SK-N-SH (cell line): Measurements from ENCODE around the gene GALM. TPM values are rescaled to one million over a fixed set of nuclear protein-coding genes. Genes with fewer than 3 reads are reported as not detected.

Experiments
- CTCF ChIA-PET: fragments of 300-600, 350-600 bp; formaldehyde crosslinking; extraction: SDS; loops from one replicate; lab custom pipeline; 2021; lab: Yijun Ruan, JAX
- POLR2A ChIA-PET: fragments of 350-600 bp; sonication (Branson Sonifier 250); formaldehyde crosslinking; extraction: SDS; loops from one replicate; lab custom pipeline; 2020; ENCODE audit warnings: antibody characterized with exemption, inconsistent platforms; lab: Yijun Ruan, JAX
- DNase-seq: peaks from one replicate; pipeline ENCODE4 v3.0.0; 2012
- H2AFZ ChIP-seq: fragments of 200-600 bp; sonication (generic); 2 replicates; pipeline ENCODE4 v1.8.1; 2016; ENCODE audit warnings: antibody characterized with exemption, mild to moderate bottlenecking, low read depth
- H3F3A ChIP-seq: fragments of 200-600 bp; sonication (generic); replicated peaks from 2 replicates; pipeline ENCODE3; 2016; ENCODE audit warnings: antibody characterized with exemption, mild to moderate bottlenecking; ENCODE audit not compliant: insufficient read depth
- H3K27ac ChIP-seq, 2 experiments: fragments of 200-500 bp in 1 of 2; fragments of 200-600 bp in 1 of 2; sonication (Bioruptor generic) in 1 of 2; sonication (generic), shearing (Covaris generic) in 1 of 2; 2 replicates each; pipeline versions ENCODE4 v1.5.1 to v1.6.1; 2014 to 2016; ENCODE audit warnings: low read depth in 2 of 2, inconsistent platforms in 1 of 2, low read length in 1 of 2, mild to moderate bottlenecking in 1 of 2, mixed read lengths in 1 of 2
- H3K27me3 ChIP-seq: fragments of 200-600 bp; sonication (generic), shearing (Covaris generic); 2 replicates; pipeline ENCODE4 v1.6.1; 2016; ENCODE audit warnings: mixed run types; ENCODE audit not compliant: insufficient read depth
- H3K36me3 ChIP-seq, 2 experiments: fragments of 200-500 bp in 1 of 2; fragments of 200-600 bp in 1 of 2; sonication (Bioruptor generic) in 1 of 2; sonication (generic) in 1 of 2; replicated peaks in 1 of 2; 2 replicates each; pipeline versions ENCODE3 to v1.5.1; 2014 to 2016; ENCODE audit warnings: low read length in 1 of 2, mild to moderate bottlenecking in 1 of 2; ENCODE audit not compliant: insufficient read depth in 2 of 2, control insufficient read depth in 1 of 2
- H3K4me1 ChIP-seq, 2 experiments: fragments of 200-500 bp in 1 of 2; fragments of 200-600 bp in 1 of 2; sonication (Bioruptor generic) in 1 of 2; sonication (generic), shearing (Covaris generic) in 1 of 2; 2 replicates each; pipeline versions ENCODE4 v1.5.1 to v1.6.1; 2014 to 2016; ENCODE audit warnings: low read depth in 1 of 2, low read length in 1 of 2, mixed run types in 1 of 2; ENCODE audit not compliant: insufficient read depth in 2 of 2, control insufficient read depth in 1 of 2
- H3K4me2 ChIP-seq: fragments of 200-600 bp; sonication (generic), shearing (Covaris generic); 2 replicates; pipeline ENCODE4 v1.6.1; 2017; ENCODE audit warnings: mixed run types
- H3K4me3 ChIP-seq, 2 experiments: fragments of 200-500 bp in 1 of 2; fragments of 200-600 bp in 1 of 2; sonication (Bioruptor generic) in 1 of 2; sonication (generic), shearing (Covaris generic) in 1 of 2; 2 replicates each; pipeline versions ENCODE4 v1.5.1 to v1.8.1; 2014 to 2016; ENCODE audit warnings: low read depth in 2 of 2, inconsistent platforms in 1 of 2, low read length in 1 of 2, mild to moderate bottlenecking in 1 of 2, mixed read lengths in 1 of 2, moderate library complexity in 1 of 2
- H3K79me2 ChIP-seq: fragments of 200-600 bp; sonication (generic); 2 replicates; pipeline ENCODE4 v1.8.1; 2017; ENCODE audit warnings: mild to moderate bottlenecking; ENCODE audit not compliant: insufficient read depth
- H3K9ac ChIP-seq: fragments of 200-600 bp; sonication (generic); 2 replicates; pipeline ENCODE4 v1.6.1; 2017; ENCODE audit warnings: mixed run types
- H3K9me2 ChIP-seq: fragments of 200-600 bp; sonication (generic); 2 replicates; pipeline ENCODE4 v1.6.1; 2017; ENCODE audit warnings: mixed run types
- H3K9me3 ChIP-seq: fragments of 200-600 bp; sonication (generic); 2 replicates; pipeline ENCODE4 v1.6.1; 2017; ENCODE audit warnings: mixed run types, mild to moderate bottlenecking, moderate library complexity
- H4K20me1 ChIP-seq: fragments of 200-600 bp; sonication (generic); 2 replicates; pipeline ENCODE4 v1.6.1; 2017; ENCODE audit warnings: mild to moderate bottlenecking, mixed run types; ENCODE audit not compliant: insufficient read depth
- CHD2 ChIP-seq: fragments of 150-350 bp; IDR thresholded peaks from 2 replicates; pipeline ENCODE4 v1.6.1; 2018; ENCODE audit warnings: low read length; ENCODE audit not compliant: partially characterized antibody
- CTCF ChIP-seq: fragments of 200-600 bp; sonication (generic); IDR thresholded peaks from 2 replicates; pipeline ENCODE4 v1.6.1; 2017; ENCODE audit warnings: antibody characterized with exemption, mild to moderate bottlenecking, moderate library complexity
- EZH2phosphoT487 ChIP-seq: fragments of 200-600 bp; sonication (generic); IDR thresholded peaks from 2 replicates; pipeline ENCODE4 v1.6.1; 2017; ENCODE audit warnings: low read depth, mixed run types, mild to moderate bottlenecking, antibody characterized with exemption, moderate library complexity, borderline replicate concordance
- FOSL2 ChIP-seq: IDR thresholded peaks from 2 replicates; pipeline ENCODE4 v1.4.0; 2012; ENCODE audit warnings: low read depth, mild to moderate bottlenecking, moderate library complexity, borderline replicate concordance
- FOXJ3 ChIP-seq: sonication (generic); formaldehyde crosslinking; IDR thresholded peaks from 2 replicates; pipeline ENCODE4 v1.5.1; 2020; ENCODE audit warnings: mild to moderate bottlenecking, missing genetic modification reagents
- GABPA ChIP-seq: IDR thresholded peaks from 2 replicates; pipeline ENCODE4 v1.4.0; 2012; ENCODE audit warnings: low read depth, mild to moderate bottlenecking
- JUND ChIP-seq: IDR thresholded peaks from 2 replicates; pipeline ENCODE4 v1.4.0; 2012
- MAX ChIP-seq: IDR thresholded peaks from 2 replicates; pipeline ENCODE4 v1.4.0; 2012; ENCODE audit warnings: low read depth
- MXI1 ChIP-seq: IDR thresholded peaks from 2 replicates; pipeline ENCODE4 v1.6.1; 2012; ENCODE audit warnings: mild to moderate bottlenecking, low read depth, low read length, improper control_type of control experiment
- NFIC ChIP-seq: IDR thresholded peaks from 2 replicates; pipeline ENCODE4 v1.4.0; 2012; ENCODE audit warnings: borderline replicate concordance
- NRF1 ChIP-seq: IDR thresholded peaks from 2 replicates; pipeline ENCODE4 v1.6.1; 2012; ENCODE audit warnings: low read depth, mild to moderate bottlenecking, low read length
- PBX3 ChIP-seq: IDR thresholded peaks from 2 replicates; pipeline ENCODE4; 2012
- POLR2AphosphoS5 ChIP-seq: IDR thresholded peaks from 2 replicates; pipeline ENCODE4 v1.6.1; 2012; ENCODE audit warnings: low read depth, low read length
- RAD21 ChIP-seq: IDR thresholded peaks from 2 replicates; pipeline ENCODE4 v1.6.1; 2012; ENCODE audit warnings: mild to moderate bottlenecking, low read length
- RCOR1 ChIP-seq: fragments of 150-350 bp; IDR thresholded peaks from 2 replicates; pipeline ENCODE4 v1.6.1; 2017; ENCODE audit warnings: antibody characterized with exemption, low read length
- RFX5 ChIP-seq: IDR thresholded peaks from 2 replicates; pipeline ENCODE4 v1.6.1; 2012; ENCODE audit warnings: mild to moderate bottlenecking, improper control_type of control experiment, low read length
- RXRA ChIP-seq: IDR thresholded peaks from 2 replicates; pipeline ENCODE4 v1.4.0; 2012; ENCODE audit warnings: low read depth, mild to moderate bottlenecking, borderline replicate concordance
- SMC3 ChIP-seq: IDR thresholded peaks from 2 replicates; pipeline ENCODE4 v1.6.1; 2012; ENCODE audit warnings: low read depth, low read length, improper control_type of control experiment
- TCF12 ChIP-seq: IDR thresholded peaks from 2 replicates; pipeline ENCODE4 v1.4.0; 2012
- TEAD4 ChIP-seq: IDR thresholded peaks from 2 replicates; pipeline ENCODE4 v1.4.0; 2012; ENCODE audit warnings: mild to moderate bottlenecking, borderline replicate concordance; ENCODE audit not compliant: insufficient read depth
- YY1 ChIP-seq: IDR thresholded peaks from 2 replicates; pipeline ENCODE4 v1.4.0; 2012; ENCODE audit warnings: low read depth, mild to moderate bottlenecking
- ZBTB33 ChIP-seq: IDR thresholded peaks from 2 replicates; pipeline ENCODE4 v1.4.0; 2012; ENCODE audit warnings: low read depth, borderline replicate concordance
- WGBS: methylation state at CpG from one replicate; pipeline ENCODE4 v1.1.6; 2017; ENCODE audit warnings: low lambda C conversion rate; 5-methylcytosine and 5-hydroxymethylcytosine counted together
- polyA plus RNA-seq, 3 experiments: library from polyadenylated mRNA; depleted of rRNA; stranded (reverse); fragments of >200 nt; gene quantifications; 2 replicates each; pipeline ENCODE4 v1.2.3, GENCODE V29; 2012

Gene GALM
- polyA plus RNA-seq, 1 of the 3 experiments (the other 2 are of a cell fraction) = 17.9 TPM

- Histone ChIP-seq H2AFZ (peak overlapping the region; percentile 8), H3K9me3 (no peaks in the 10 kb centered on the region), H3K4me3 (no peak overlapping the region), H3K4me1 (peaks cover 0 to 2% of the 10 kb centered on the region in 2 experiments; a peak in 2 of 4 replicates), H4K20me1 (no peaks in the 10 kb centered on the region), H3F3A (peaks cover 5% of the 10 kb centered on the region), H3K27ac (no peak overlapping the region), H3K36me3 (no peaks in the 10 kb centered on the region), H3K4me2 (no peak overlapping the region), H3K9me2 (no peaks in the 10 kb centered on the region), H3K9ac (no peak overlapping the region), H3K27me3 (no peaks in the 10 kb centered on the region), H3K79me2 (no peaks in the 10 kb centered on the region)
- ChIA-PET CTCF (interaction anchor here (1.4 kb wide), 1 partner anchor 105 kb away, joined by 4 read pairs; no protein-coding TSS in a partner anchor), POLR2A (interaction anchor here (1.5 kb wide), 1 partner anchor 20 kb away, joined by 5 read pairs; the partner anchor contains the start of gene SRSF7)
- no peak for DNase-seq
- TF ChIP-seq TEAD4 = 0 out of 2 replicates have a peak, but pooled peaks have one; percentile 24
- no peak for TF ChIP-seq FOXJ3 (CRISPR knock-in tag)
- TF ChIP-seq RFX5 = no peak
- TF ChIP-seq ZBTB33 = no peak
- peak; percentile 58 for TF ChIP-seq NFIC
- no peak for TF ChIP-seq RAD21
- TF ChIP-seq RXRA = peak; percentile 81; the same call in 1 of the 2 replicates
- TF ChIP-seq MXI1 = no peak
- peak; percentile 32; the same call in 1 of the 2 replicates for TF ChIP-seq PBX3
- no peak for TF ChIP-seq SMC3
- no peak for TF ChIP-seq NRF1
- TF ChIP-seq CTCF = no peak
- TF ChIP-seq CHD2 = no peak
- no peak for TF ChIP-seq YY1
- TF ChIP-seq RCOR1 = no peak
- no peak for TF ChIP-seq GABPA
- TF ChIP-seq FOSL2 = peak; percentile 73; the same call in 1 of the 2 replicates
- TF ChIP-seq TCF12 = peak; percentile 79
- TF ChIP-seq POLR2AphosphoS5 = no peak
- no peak for TF ChIP-seq EZH2phosphoT487
- TF ChIP-seq JUND = peak; percentile 59
- TF ChIP-seq MAX = peak; percentile 63; the same call in 1 of the 2 replicates
- 50% methylated on average over 5 of the region's 5 CpGs for WGBS
Measured at GRCh38 chr2:38771632-38772031, 105.7 kb downstream of the GALM start.
